DND-41 (cell line): ENCODE measurements around the gene WDTC1.

Source experiments
- ATAC-seq: fragments of 200-7000 bp; cut with Tn5 transposase; 3 replicates; pipeline ENCODE4 v1.9.1; 2021; ENCODE audit warnings: low read depth; ENCODE audit not compliant: insufficient read depth
- DNase-seq: peaks from one replicate; pipeline ENCODE4 v3.0.0-alpha.2; 2020
- H2AFZ ChIP-seq: 2 replicates; pipeline ENCODE4 v1.6.0; 2012; ENCODE audit warnings: low read depth, low read length
- H3K27ac ChIP-seq: 2 replicates; pipeline ENCODE4 v1.5.1; 2012; ENCODE audit warnings: low read length, inconsistent platforms
- H3K27me3 ChIP-seq: fragments of 200-600 bp; sonication (generic); 2 replicates; pipeline ENCODE4 v1.6.0; 2012; ENCODE audit warnings: low read length, mild to moderate bottlenecking, inconsistent platforms; ENCODE audit not compliant: insufficient read depth, poor library complexity
- H3K36me3 ChIP-seq: 2 replicates; pipeline ENCODE4 v1.5.1; 2012; ENCODE audit warnings: low read length, inconsistent platforms; ENCODE audit not compliant: insufficient read depth
- H3K4me1 ChIP-seq: 2 replicates; pipeline ENCODE4 v1.5.1; 2012; ENCODE audit warnings: mild to moderate bottlenecking, low read length; ENCODE audit not compliant: insufficient read depth
- H3K4me2 ChIP-seq: 2 replicates; pipeline ENCODE4 v1.6.0; 2012; ENCODE audit warnings: mild to moderate bottlenecking, moderate library complexity, low read length, inconsistent platforms; ENCODE audit not compliant: insufficient read depth
- H3K4me3 ChIP-seq, 2 experiments: fragments of 200-600 bp in 1 of 2; shearing (Covaris generic) in 1 of 2; 2 replicates each; pipeline ENCODE4 v1.5.1; 2012 to 2016; ENCODE audit warnings: inconsistent platforms in 2 of 2, low read length in 2 of 2, mild to moderate bottlenecking in 2 of 2, low read depth in 1 of 2, moderate library complexity in 1 of 2
- H3K79me2 ChIP-seq: 2 replicates; pipeline ENCODE4 v1.6.0; 2012; ENCODE audit warnings: low read length, inconsistent platforms; ENCODE audit not compliant: insufficient read depth
- H3K9ac ChIP-seq: 2 replicates; pipeline ENCODE4 v1.6.0; 2012; ENCODE audit warnings: low read depth, mild to moderate bottlenecking, inconsistent platforms, low read length, moderate library complexity
- H3K9me3 ChIP-seq: 2 replicates; pipeline ENCODE4 v1.5.1; 2012; ENCODE audit warnings: low read length, moderate library complexity, mild to moderate bottlenecking, inconsistent platforms; ENCODE audit not compliant: insufficient read depth, severe bottlenecking
- H4K20me1 ChIP-seq: 2 replicates; pipeline ENCODE4 v1.6.0; 2012; ENCODE audit warnings: low read length; ENCODE audit not compliant: insufficient read depth
- CTCF ChIP-seq: IDR thresholded peaks from 2 replicates; pipeline ENCODE4 v1.5.1; 2012; ENCODE audit warnings: borderline replicate concordance, low read length, moderate library complexity, mild to moderate bottlenecking; ENCODE audit not compliant: poor library complexity, severe bottlenecking; ENCODE audit errors: extremely low read depth
- EZH2 ChIP-seq: IDR thresholded peaks from 3 replicates; pipeline ENCODE4 v1.6.1; 2012; ENCODE audit warnings: borderline replicate concordance, low read depth, mild to moderate bottlenecking, moderate library complexity, low read length, inconsistent platforms; ENCODE audit not compliant: severe bottlenecking

WDTC1 gene

GRCh38 chr1:27297903-27298302 lies 63.5 kb downstream of the WDTC1 start:
- Histone ChIP-seq H3K9ac (no peak overlapping the region), H3K36me3 (peaks cover 79% of the 10 kb centered on the region), H2AFZ (no peak overlapping the region), H3K4me1 (no peaks in the 10 kb centered on the region), H3K9me3 (no peaks in the 10 kb centered on the region), H3K27me3 (no peaks in the 10 kb centered on the region), H3K4me2 (no peak overlapping the region), H3K4me3 (no peak overlapping the region), H3K27ac (no peak overlapping the region), H4K20me1 (peaks cover 10% of the 10 kb centered on the region; the same call in 1 of the 2 replicates), H3K79me2 (no peaks in the 10 kb centered on the region)
- no peak for DNase-seq
- ATAC-seq: no peak
- no peak for TF ChIP-seq CTCF
- TF ChIP-seq EZH2: no peak

GRCh38 chr1:27298632-27299384 lies 64.4 kb downstream of the WDTC1 start:
- Histone ChIP-seq H3K9ac (no peak overlapping the region), H3K4me2 (no peak overlapping the region), H3K4me1 (no peaks in the 10 kb centered on the region), H3K27ac (no peak overlapping the region), H3K9me3 (no peaks in the 10 kb centered on the region), H3K4me3 (no peak overlapping the region), H4K20me1 (peaks cover 10% of the 10 kb centered on the region; the same call in 1 of the 2 replicates), H3K79me2 (no peaks in the 10 kb centered on the region), H3K27me3 (no peaks in the 10 kb centered on the region), H2AFZ (no peak overlapping the region), H3K36me3 (peaks cover 77% of the 10 kb centered on the region)
- TF ChIP-seq CTCF: no peak
- no peak for TF ChIP-seq EZH2
- no peak for DNase-seq
- no peak for ATAC-seq

- Histone ChIP-seq H3K4me3 (no peak overlapping the region), H3K27ac (no peak overlapping the region), H2AFZ (no peak overlapping the region), H3K27me3 (no peaks in the 10 kb centered on the region), H4K20me1 (peaks cover 10% of the 10 kb centered on the region; the same call in 1 of the 2 replicates), H3K36me3 (peaks cover 69% of the 10 kb centered on the region), H3K4me2 (no peak overlapping the region), H3K9ac (no peak overlapping the region), H3K4me1 (no peaks in the 10 kb centered on the region), H3K79me2 (no peaks in the 10 kb centered on the region), H3K9me3 (no peaks in the 10 kb centered on the region)
- TF ChIP-seq EZH2 (no peak), CTCF (no peak)
- DNase-seq (no peak), ATAC-seq (no peak)
Measured at GRCh38 chr1:27299385-27300271, 65.2 kb downstream of the WDTC1 start.
